ENCODE results near the gene LYPD8.
"Not testable (repeated sequence)": the region's sequence is repeated elsewhere in the genome, so short reads cannot be mapped to it uniquely, and the experiment has no call there.

LYPD8 gene

GRCh38 chr1:248755517-248755916 is at the start of gene LYPD8:
Gene LYPD8, minus strand, starts transcription at chr1:248755759. Its CDS starts 4,678 bp downstream, at chr1:248751081.
- ATAC-seq (ENCODE audit: low read depth) (no peak), DNase-seq (ENCODE audit: low spot score in 2 of 2) (no peak)
- H3K4me1 Mint-ChIP-seq: peaks cover 12% of the 10 kb centered on the region
- H3K27me3 Mint-ChIP-seq: no peaks in the 10 kb centered on the region
- H3K4me3 Mint-ChIP-seq: no peak within 1 kb of the TSS
- H3K9me3 Mint-ChIP-seq: no peaks in the 10 kb centered on the region
- H3K36me3 Mint-ChIP-seq: no peaks in the 10 kb centered on the region
- H3K27ac Mint-ChIP-seq: no peak within 1 kb of the TSS

GRCh38 chr1:248804771-248805681 is 49.5 kb upstream of the LYPD8 start:
- Mint-ChIP-seq H3K27me3 (no peaks in the 10 kb centered on the region), H3K4me1 (peaks cover 43% of the 10 kb centered on the region), H3K4me3 (peak overlapping the region; percentile 72), H3K9me3 (peaks cover 10% of the 10 kb centered on the region), H3K36me3 (peaks cover 12% of the 10 kb centered on the region), H3K27ac (peak overlapping the region; percentile 96)
- peak; percentile 50 to 62 for DNase-seq (ENCODE audit: low spot score in 2 of 2)
- peak; percentile 97 for ATAC-seq (ENCODE audit: low read depth)

DNA sequence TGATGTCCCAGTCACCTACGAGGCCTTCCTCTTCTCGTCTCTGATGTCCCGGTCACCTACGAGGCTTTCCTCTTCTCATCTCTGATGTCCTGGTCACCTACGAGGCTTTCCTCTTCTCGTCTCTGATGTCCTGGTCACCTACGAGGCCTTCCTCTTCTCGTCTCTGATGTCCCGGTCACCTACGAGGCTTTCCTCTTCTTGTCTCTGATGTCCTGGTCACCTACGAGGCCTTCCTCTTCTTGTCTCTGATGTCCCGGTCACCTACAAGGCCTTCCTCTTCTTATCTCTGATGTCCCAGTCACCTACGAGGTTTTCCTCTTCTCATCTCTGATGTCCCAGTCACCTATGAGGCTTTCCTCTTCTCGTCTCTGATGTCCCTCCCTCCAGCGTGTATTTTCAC is 47.9 kb upstream of the LYPD8 start:
- not testable (repeated sequence) for H3K27me3 Mint-ChIP-seq; DNase-seq (ENCODE audit: low spot score in 2 of 2); ATAC-seq (ENCODE audit: low read depth)
- Mint-ChIP-seq H3K4me1 (peaks cover 40% of the 10 kb centered on the region), H3K4me3 (peak overlapping the region; percentile 6), H3K36me3 (peaks cover 14% of the 10 kb centered on the region), H3K9me3 (peaks cover 11% of the 10 kb centered on the region), H3K27ac (peak overlapping the region; percentile 6)

GRCh38 chr1:248802454-248802853 is 46.9 kb upstream of the LYPD8 start:
- H3K36me3 Mint-ChIP-seq: peaks cover 16% of the 10 kb centered on the region
- H3K9me3 Mint-ChIP-seq: peaks cover 14% of the 10 kb centered on the region
- H3K4me1 Mint-ChIP-seq: peaks cover 40% of the 10 kb centered on the region
- no peaks in the 10 kb centered on the region for H3K27me3 Mint-ChIP-seq
- H3K4me3 Mint-ChIP-seq: no peak overlapping the region
- no peak for ATAC-seq (ENCODE audit: low read depth)
- no peak for DNase-seq (ENCODE audit: low spot score in 2 of 2)
- no peak overlapping the region for H3K27ac Mint-ChIP-seq

- Mint-ChIP-seq H3K9me3 (peaks cover 22% of the 10 kb centered on the region), H3K36me3 (peaks cover 21% of the 10 kb centered on the region), H3K27me3 (no peaks in the 10 kb centered on the region), H3K4me3 (no peak overlapping the region), H3K4me1 (peaks cover 24% of the 10 kb centered on the region), H3K27ac (no peak overlapping the region)
- DNase-seq (ENCODE audit: low spot score in 2 of 2): no peak
- ATAC-seq (ENCODE audit: low read depth): no peak
These were observed 44.9 kb upstream of the LYPD8 start for GRCh38 chr1:248800459-248800858.

DNA sequence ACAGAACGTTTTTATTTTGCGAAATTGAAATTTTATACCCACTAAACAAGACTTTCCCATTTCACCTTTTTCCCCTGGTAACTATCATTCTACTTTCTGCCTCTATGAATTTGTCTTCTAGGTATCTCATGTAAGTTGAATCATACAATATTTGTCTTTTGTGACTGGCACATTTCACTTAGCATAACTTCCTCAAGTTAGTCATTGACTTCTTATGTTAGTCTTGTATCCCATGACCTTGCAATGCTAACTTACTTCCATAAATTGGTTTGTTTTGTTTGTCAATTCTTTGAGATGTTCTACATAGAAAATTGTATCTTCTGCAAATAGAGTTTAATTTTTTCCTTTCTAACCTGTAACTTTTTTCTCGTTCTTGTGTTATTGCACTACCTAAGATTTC is 43.2 kb upstream of the LYPD8 start:
- Mint-ChIP-seq H3K9me3 (peaks cover 25% of the 10 kb centered on the region), H3K36me3 (peaks cover 26% of the 10 kb centered on the region), H3K4me3 (no peak overlapping the region), H3K4me1 (peaks cover 17% of the 10 kb centered on the region), H3K27me3 (no peaks in the 10 kb centered on the region), H3K27ac (no peak overlapping the region)
- DNase-seq (ENCODE audit: low spot score in 2 of 2): no peak
- no peak for ATAC-seq (ENCODE audit: low read depth)

- Mint-ChIP-seq H3K9me3 (peaks cover 17% of the 10 kb centered on the region), H3K4me1 (peaks cover 20% of the 10 kb centered on the region)
These were observed 39.1 kb upstream of the LYPD8 start for GRCh38 chr1:248794663-248795062.

GRCh38 chr1:248793592-248793991 is 38.0 kb upstream of the LYPD8 start:
- H3K27me3 Mint-ChIP-seq: no peaks in the 10 kb centered on the region
- DNase-seq (ENCODE audit: low spot score in 2 of 2) (no peak), ATAC-seq (ENCODE audit: low read depth) (no peak)
- peaks cover 16% of the 10 kb centered on the region for H3K36me3 Mint-ChIP-seq
- H3K27ac Mint-ChIP-seq: peak overlapping the region; percentile 90
- H3K4me1 Mint-ChIP-seq: peaks cover 20% of the 10 kb centered on the region
- H3K4me3 Mint-ChIP-seq: no peak overlapping the region
- peaks cover 15% of the 10 kb centered on the region for H3K9me3 Mint-ChIP-seq

More at GRCh38 chr1:248794663-248795062, 39.1 kb upstream of the LYPD8 start:
- not testable (repeated sequence) for DNase-seq (ENCODE audit: low spot score in 2 of 2); H3K4me3 Mint-ChIP-seq; H3K27ac Mint-ChIP-seq; ATAC-seq (ENCODE audit: low read depth); H3K27me3 Mint-ChIP-seq
- peaks cover 18% of the 10 kb centered on the region for H3K36me3 Mint-ChIP-seq

DNA sequence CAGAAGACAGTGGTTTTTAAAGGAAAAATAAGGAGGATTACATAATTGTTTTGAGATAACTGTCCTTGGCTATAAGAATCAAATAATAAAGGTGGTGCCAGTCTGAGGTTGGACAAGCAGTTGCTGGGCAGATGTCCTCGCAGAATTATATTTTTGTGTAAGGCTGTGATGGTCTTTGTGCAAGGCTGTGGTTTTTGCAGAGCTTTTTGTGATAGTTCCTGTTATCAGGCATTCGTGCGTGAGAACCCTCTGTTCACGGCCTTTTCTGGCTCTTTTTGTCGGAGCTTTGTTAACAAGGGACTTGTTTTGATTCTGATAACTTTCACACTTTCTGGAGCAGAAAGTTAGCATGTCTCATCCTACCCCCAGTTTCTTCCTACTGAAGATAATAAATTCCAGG is 36.8 kb upstream of the LYPD8 start:
- Mint-ChIP-seq H3K36me3 (peaks cover 13% of the 10 kb centered on the region), H3K4me3 (peak overlapping the region; percentile 54), H3K27me3 (no peaks in the 10 kb centered on the region), H3K4me1 (peaks cover 20% of the 10 kb centered on the region), H3K27ac (peak overlapping the region; percentile 90), H3K9me3 (peaks cover 12% of the 10 kb centered on the region)
- DNase-seq (ENCODE audit: low spot score in 2 of 2) (peak in 1 of 2 donors; percentile 23), ATAC-seq (ENCODE audit: low read depth) (peak; percentile 95)

GRCh38 chr1:248791010-248791409 is 35.5 kb upstream of the LYPD8 start:
- no peak overlapping the region for H3K27ac Mint-ChIP-seq
- no peak overlapping the region for H3K4me3 Mint-ChIP-seq

GRCh38 chr1:248790456-248790855 is 34.9 kb upstream of the LYPD8 start:
- no peak for ATAC-seq (ENCODE audit: low read depth)
- no peak overlapping the region for H3K4me3 Mint-ChIP-seq
- no peak for DNase-seq (ENCODE audit: low spot score in 2 of 2)
- H3K27me3 Mint-ChIP-seq: no peaks in the 10 kb centered on the region
- H3K4me1 Mint-ChIP-seq: peaks cover 29% of the 10 kb centered on the region
- peaks cover 6% of the 10 kb centered on the region for H3K36me3 Mint-ChIP-seq
- no peak overlapping the region for H3K27ac Mint-ChIP-seq
- H3K9me3 Mint-ChIP-seq: peaks cover 4% of the 10 kb centered on the region

More at GRCh38 chr1:248791010-248791409, 35.5 kb upstream of the LYPD8 start:
- H3K9me3 Mint-ChIP-seq: peaks cover 6% of the 10 kb centered on the region
- H3K27me3 Mint-ChIP-seq: no peaks in the 10 kb centered on the region
- H3K36me3 Mint-ChIP-seq: peaks cover 9% of the 10 kb centered on the region
- ATAC-seq (ENCODE audit: low read depth): no peak
- peaks cover 26% of the 10 kb centered on the region for H3K4me1 Mint-ChIP-seq
- DNase-seq (ENCODE audit: low spot score in 2 of 2): no peak

GRCh38 chr1:248789337-248789736 is 33.8 kb upstream of the LYPD8 start:
- not testable (repeated sequence) for H3K4me3 Mint-ChIP-seq; H3K36me3 Mint-ChIP-seq; H3K27ac Mint-ChIP-seq; H3K27me3 Mint-ChIP-seq; ATAC-seq (ENCODE audit: low read depth); H3K9me3 Mint-ChIP-seq; DNase-seq (ENCODE audit: low spot score in 2 of 2)
- peaks cover 32% of the 10 kb centered on the region for H3K4me1 Mint-ChIP-seq

DNA sequence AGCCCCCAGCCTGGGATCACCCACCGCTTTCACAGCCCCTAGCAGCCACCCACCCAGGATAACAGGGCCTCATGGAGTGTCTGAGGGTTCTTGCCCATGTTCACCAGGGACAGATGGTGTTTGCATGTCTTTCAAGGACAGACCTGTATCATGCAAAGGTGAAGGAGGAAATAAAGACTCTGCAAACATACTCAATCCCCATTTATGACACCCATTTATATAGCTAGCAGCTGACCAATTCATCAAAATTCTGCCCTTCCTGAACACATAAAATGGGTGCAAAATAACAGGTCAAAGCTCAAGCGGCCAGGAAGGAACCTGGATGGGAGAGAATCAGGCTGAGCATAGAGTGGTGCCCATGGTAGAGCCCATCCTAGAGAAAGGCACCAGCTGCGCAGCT is 32.8 kb upstream of the LYPD8 start:
- DNase-seq (ENCODE audit: low spot score in 2 of 2) (no peak), ATAC-seq (ENCODE audit: low read depth) (no peak)
- no peak overlapping the region for H3K4me3 Mint-ChIP-seq
- peaks cover 30% of the 10 kb centered on the region for H3K4me1 Mint-ChIP-seq
- H3K27ac Mint-ChIP-seq: no peak overlapping the region
- no peaks in the 10 kb centered on the region for H3K36me3 Mint-ChIP-seq
- H3K9me3 Mint-ChIP-seq: no peaks in the 10 kb centered on the region
- H3K27me3 Mint-ChIP-seq: no peaks in the 10 kb centered on the region

- no peaks in the 10 kb centered on the region for H3K36me3 Mint-ChIP-seq
- H3K9me3 Mint-ChIP-seq: no peaks in the 10 kb centered on the region
- H3K4me1 Mint-ChIP-seq: peaks cover 33% of the 10 kb centered on the region
- no peak overlapping the region for H3K4me3 Mint-ChIP-seq
- ATAC-seq (ENCODE audit: low read depth) (no peak), DNase-seq (ENCODE audit: low spot score in 2 of 2) (no peak)
- no peak overlapping the region for H3K27ac Mint-ChIP-seq
- no peaks in the 10 kb centered on the region for H3K27me3 Mint-ChIP-seq
These were observed 31.9 kb upstream of the LYPD8 start for GRCh38 chr1:248787430-248787829.

Data from memory B cell (primary cell).